CD4-positive, alpha-beta T cell (primary cell): ENCODE results near the gene ZSWIM4. TPM values are rescaled to one million over a fixed set of nuclear protein-coding genes. Genes with fewer than 3 reads are reported as not detected.

Experiments used
- ATAC-seq: fragments of 200-7000 bp; cut with Tn5 transposase; one replicate; pipeline ENCODE4 v1.10.0; 2022; ENCODE audit warnings: mild to moderate bottlenecking; ENCODE audit not compliant: poor library complexity
- CTCF ChIA-PET: fragments of 350-600 bp; sonication (Branson Sonifier 250); formaldehyde crosslinking; loops from one replicate; lab custom pipeline; 2021; ENCODE audit warnings: antibody characterized with exemption, inconsistent platforms; lab: Charles Lee
- POLR2A ChIA-PET: fragments of 350-600 bp; sonication (Branson Sonifier 250); formaldehyde crosslinking; loops from one replicate; lab custom pipeline; 2021; ENCODE audit warnings: antibody characterized with exemption, inconsistent platforms; lab: Charles Lee
- DNase-seq, 14 experiments: peaks; one replicate each; pipeline ENCODE4 v3.0.0-alpha.2; 2013 to 2020; ENCODE audit warnings: mixed read lengths in 2 of 14
- H3K27ac ChIP-seq, 2 donors: one replicate each; pipeline versions ENCODE4 v1.5.1 to v1.7.0; 2013; ENCODE audit warnings: low read length in 2 of 2, low read depth in 1 of 2, mild to moderate bottlenecking in 1 of 2
- H3K27me3 ChIP-seq, 2 experiments: 1 replicate in 1 of 2; 2 replicates in 1 of 2; pipeline versions ENCODE4 v1.6.1 to v1.7.0; 2013; ENCODE audit warnings: low read length in 2 of 2, control low read depth in 1 of 2, mild to moderate bottlenecking in 1 of 2, moderate library complexity in 1 of 2; ENCODE audit not compliant: insufficient read depth in 2 of 2, control insufficient read depth in 1 of 2
- H3K36me3 ChIP-seq: one replicate; pipeline ENCODE4 v1.6.1; 2013; ENCODE audit warnings: low read length, control low read depth; ENCODE audit not compliant: insufficient read depth
- H3K4me1 ChIP-seq: one replicate; pipeline ENCODE4 v1.6.1; 2013; ENCODE audit warnings: low read length, control low read depth; ENCODE audit not compliant: insufficient read depth
- H3K4me3 ChIP-seq: one replicate; pipeline ENCODE4 v1.5.1; 2013; ENCODE audit warnings: mild to moderate bottlenecking, low read length, moderate library complexity
- H3K9me3 ChIP-seq, 2 experiments: 1 replicate in 1 of 2; 2 replicates in 1 of 2; pipeline versions ENCODE4 v1.6.1 to v1.7.0; 2013; ENCODE audit warnings: low read length in 2 of 2, mild to moderate bottlenecking in 2 of 2, control low read depth in 1 of 2, moderate library complexity in 1 of 2; ENCODE audit not compliant: control insufficient read depth in 1 of 2, insufficient read depth in 1 of 2
- H3K27ac Mint-ChIP-seq: one replicate; pipeline ENCODE4 v1.8.0; 2020; ENCODE audit warnings: mixed read lengths
- H3K27me3 Mint-ChIP-seq: one replicate; pipeline ENCODE4 v1.8.0; 2021; ENCODE audit warnings: mixed read lengths
- H3K36me3 Mint-ChIP-seq: one replicate; pipeline ENCODE4 v1.8.0; 2021; ENCODE audit warnings: low read depth, mixed read lengths
- H3K4me1 Mint-ChIP-seq: one replicate; pipeline ENCODE4 v1.8.0; 2021; ENCODE audit warnings: low read depth, mixed read lengths
- H3K4me3 Mint-ChIP-seq: one replicate; pipeline ENCODE4 v1.8.0; 2020; ENCODE audit warnings: mild to moderate bottlenecking, mixed read lengths
- H3K9me3 Mint-ChIP-seq: one replicate; pipeline ENCODE4 v1.8.0; 2020; ENCODE audit warnings: mixed read lengths
- intact Hi-C, 2 experiments: fragments of 100-400 bp; cut with DNase I in 1 of 2; cut with micrococcal nuclease in 1 of 2; formaldehyde crosslinking; loops; one replicate each; pipeline versions ENCODE4 v1.15.1 to v1.9.0; 2023 to 2025; cut with DNase I, micrococcal nuclease
- total RNA-seq, 174 experiments: library from RNA in 2 of 174; stranded (reverse) in 2 of 174; gene quantifications; one replicate each; pipeline ENCODE4 v1.2.3 and lab custom pipeline; 2021 to 2026
- TF ChIP-seq, protein P1 (sequence below): fragments of 200-600 bp; IDR thresholded peaks from one replicate; pipeline ENCODE4 v1.8.0; 2022; ENCODE audit warnings: antibody characterized with exemption, mild to moderate bottlenecking

ZSWIM4 gene
- total RNA-seq, 2 experiments from 2014 or later: 3.5 to 3.8 TPM

DNA sequence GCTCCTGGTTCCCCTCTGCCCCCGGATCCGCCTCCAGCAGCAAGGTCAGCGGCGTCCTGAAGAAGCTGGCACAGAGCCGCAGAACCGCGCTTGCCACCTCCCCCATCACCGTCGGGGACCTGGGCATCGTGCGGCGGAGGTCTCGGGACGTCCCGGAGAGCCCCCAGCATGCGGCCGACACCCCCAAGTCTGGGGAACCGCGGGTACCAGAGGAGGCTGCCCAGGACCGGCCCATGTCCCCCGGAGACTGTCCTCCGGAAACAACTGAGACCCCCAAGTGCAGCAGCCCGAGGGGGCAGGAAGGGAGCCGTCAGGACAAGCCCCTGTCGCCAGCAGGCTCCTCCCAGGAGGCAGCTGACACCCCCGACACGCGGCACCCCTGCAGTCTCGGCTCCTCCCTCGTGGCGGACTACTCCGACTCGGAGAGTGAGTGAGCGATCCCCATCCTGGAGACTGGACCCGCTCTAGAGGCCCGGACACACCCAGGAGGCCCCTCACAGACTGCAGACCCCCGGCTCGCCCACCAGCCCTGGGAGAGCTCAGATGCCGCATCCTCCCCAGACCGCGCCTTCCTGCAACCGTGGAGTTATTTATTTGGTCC is 32.5 kb upstream of the ZSWIM4 start:
- H3K4me1 Mint-ChIP-seq: peaks cover 21% of the 10 kb centered on the region
- peaks cover 38% of the 10 kb centered on the region for H3K36me3 ChIP-seq
- no peak overlapping the region for H3K27ac ChIP-seq
- ATAC-seq: no peak
- H3K36me3 Mint-ChIP-seq: peaks cover 50% of the 10 kb centered on the region
- peaks cover 20% of the 10 kb centered on the region for H3K4me1 ChIP-seq
- H3K9me3 Mint-ChIP-seq: no peaks in the 10 kb centered on the region
- H3K4me3 Mint-ChIP-seq: no peak overlapping the region
- H3K27me3 Mint-ChIP-seq: no peaks in the 10 kb centered on the region
- no peaks in the 10 kb centered on the region for H3K27me3 ChIP-seq
- ChIA-PET CTCF (no interaction called here), POLR2A (interaction anchor here (1.7 to 3.6 kb wide), 2 partner anchors 11 to 15 kb away, joined by 6 to 22 read pairs; partner anchors contain the start of gene C19orf53)
- H3K27ac Mint-ChIP-seq: no peak overlapping the region
- H3K9me3 ChIP-seq: no peaks in the 10 kb centered on the region
- intact Hi-C loops: no loop called here
- TF ChIP-seq, protein P1, sequence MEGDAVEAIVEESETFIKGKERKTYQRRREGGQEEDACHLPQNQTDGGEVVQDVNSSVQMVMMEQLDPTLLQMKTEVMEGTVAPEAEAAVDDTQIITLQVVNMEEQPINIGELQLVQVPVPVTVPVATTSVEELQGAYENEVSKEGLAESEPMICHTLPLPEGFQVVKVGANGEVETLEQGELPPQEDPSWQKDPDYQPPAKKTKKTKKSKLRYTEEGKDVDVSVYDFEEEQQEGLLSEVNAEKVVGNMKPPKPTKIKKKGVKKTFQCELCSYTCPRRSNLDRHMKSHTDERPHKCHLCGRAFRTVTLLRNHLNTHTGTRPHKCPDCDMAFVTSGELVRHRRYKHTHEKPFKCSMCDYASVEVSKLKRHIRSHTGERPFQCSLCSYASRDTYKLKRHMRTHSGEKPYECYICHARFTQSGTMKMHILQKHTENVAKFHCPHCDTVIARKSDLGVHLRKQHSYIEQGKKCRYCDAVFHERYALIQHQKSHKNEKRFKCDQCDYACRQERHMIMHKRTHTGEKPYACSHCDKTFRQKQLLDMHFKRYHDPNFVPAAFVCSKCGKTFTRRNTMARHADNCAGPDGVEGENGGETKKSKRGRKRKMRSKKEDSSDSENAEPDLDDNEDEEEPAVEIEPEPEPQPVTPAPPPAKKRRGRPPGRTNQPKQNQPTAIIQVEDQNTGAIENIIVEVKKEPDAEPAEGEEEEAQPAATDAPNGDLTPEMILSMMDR: no peak
- no peak overlapping the region for H3K4me3 ChIP-seq
- no peak for DNase-seq

DNA sequence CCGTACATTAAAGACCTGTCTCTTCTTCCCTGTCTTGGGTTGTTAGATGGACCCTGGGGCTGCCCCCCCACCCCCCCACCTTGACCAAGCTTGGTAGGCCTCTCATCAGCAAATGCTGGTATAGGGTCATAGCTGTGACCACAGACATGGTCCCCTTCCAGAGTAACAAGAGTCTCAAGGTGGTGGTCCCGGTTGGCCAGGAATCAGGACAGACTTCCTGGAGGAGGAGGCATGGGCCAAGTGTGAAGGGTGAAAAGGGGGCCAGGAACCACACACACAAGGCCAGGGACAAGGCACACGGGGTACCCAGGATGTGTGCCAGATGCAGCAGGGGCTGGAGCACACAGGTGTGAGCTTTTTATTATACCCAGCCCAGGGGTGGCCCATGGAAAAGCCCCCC is 32.0 kb upstream of the ZSWIM4 start:
- DNase-seq: no peak
- H3K4me1 Mint-ChIP-seq: peaks cover 21% of the 10 kb centered on the region
- intact Hi-C loops: no loop called here
- H3K27ac Mint-ChIP-seq: no peak overlapping the region
- no peak overlapping the region for H3K4me3 ChIP-seq
- peaks cover 33% of the 10 kb centered on the region for H3K36me3 ChIP-seq
- H3K9me3 Mint-ChIP-seq: no peaks in the 10 kb centered on the region
- no peaks in the 10 kb centered on the region for H3K9me3 ChIP-seq
- TF ChIP-seq, protein P1: no peak
- ChIA-PET CTCF (no interaction called here), POLR2A (interaction anchor here (1.5 to 3.6 kb wide), 3 partner anchors 11 to 32 kb away, joined by 5 to 22 read pairs (median 18); partner anchors contain the start of genes C19orf53 and ZSWIM4)
- H3K4me3 Mint-ChIP-seq: peak overlapping the region; percentile 89
- no peaks in the 10 kb centered on the region for H3K27me3 ChIP-seq
- ATAC-seq: no peak
- no peaks in the 10 kb centered on the region for H3K27me3 Mint-ChIP-seq
- peaks cover 48% of the 10 kb centered on the region for H3K36me3 Mint-ChIP-seq
- H3K27ac ChIP-seq: no peak overlapping the region
- H3K4me1 ChIP-seq: peaks cover 20% of the 10 kb centered on the region

DNA sequence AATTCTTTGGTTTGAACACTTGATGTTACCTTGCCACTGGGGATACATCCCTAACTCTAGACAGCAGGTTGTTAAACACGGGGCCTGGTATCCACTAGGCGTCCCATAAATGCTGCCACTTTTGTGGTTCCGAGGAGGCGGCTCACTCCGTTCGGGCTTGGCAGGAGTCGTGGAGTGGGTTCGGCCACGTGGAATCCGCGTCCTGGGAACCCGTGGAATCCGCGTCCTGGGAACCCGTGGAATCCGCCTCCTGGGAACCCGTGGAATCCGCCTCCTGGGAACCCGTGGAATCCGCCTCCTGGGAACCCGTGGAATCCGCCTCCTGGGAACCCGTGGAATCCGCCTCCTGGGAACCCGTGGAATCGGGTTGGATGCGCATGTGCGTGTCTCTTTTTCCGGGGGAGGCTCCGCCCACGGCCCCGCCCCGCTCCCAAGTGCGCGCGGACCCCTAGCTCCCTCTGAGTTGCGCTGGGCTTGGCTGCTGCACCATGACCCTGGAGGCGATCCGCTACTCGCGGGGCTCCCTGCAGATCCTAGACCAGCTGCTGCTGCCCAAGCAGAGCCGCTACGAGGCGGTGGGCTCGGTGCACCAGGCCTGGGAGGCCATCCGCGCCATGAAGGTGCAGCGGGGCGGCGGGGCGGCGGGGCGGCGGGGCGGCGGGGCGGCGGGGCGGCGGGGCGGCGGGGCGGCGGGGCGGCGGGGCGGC is 31.0 kb upstream of the ZSWIM4 start, which contains the start of gene MRI1:
Gene MRI1, plus strand, starts transcription at position 422 of the 707 bp plus-strand sequence. Its CDS starts 67 bp downstream, at position 489.
- POLR2A ChIA-PET: interaction anchor here (0.5 to 3.6 kb wide), 9 partner anchors 10 to 97 kb away, joined by 3 to 22 read pairs (median 5); partner anchors contain the start of genes C19orf53 and ZSWIM4
- H3K27ac ChIP-seq: peak within 1 kb of the TSS; percentile 22 to 70
- ATAC-seq (peak; percentile 74), DNase-seq (peak; percentile 26 to 80 (median 58))
- intact Hi-C loops: loop anchor here in 1 of 2 experiments (1.0 kb wide), 1 partner anchor 17 kb away; a partner anchor contains a TSS
- no peaks in the 10 kb centered on the region for H3K9me3 ChIP-seq
- H3K4me3 Mint-ChIP-seq: peak within 1 kb of the TSS; percentile 94
- H3K27me3 ChIP-seq: no peaks in the 10 kb centered on the region
- H3K27me3 Mint-ChIP-seq: no peaks in the 10 kb centered on the region
- peak within 1 kb of the TSS; percentile 76 for H3K4me3 ChIP-seq
- TF ChIP-seq, protein P1: no peak
- CTCF ChIA-PET: no interaction called here
- peaks cover 45% of the 10 kb centered on the region for H3K36me3 Mint-ChIP-seq
- no peaks in the 10 kb centered on the region for H3K9me3 Mint-ChIP-seq
- H3K27ac Mint-ChIP-seq: peak within 1 kb of the TSS; percentile 80
- peaks cover 20% of the 10 kb centered on the region for H3K4me1 ChIP-seq
- H3K4me1 Mint-ChIP-seq: peaks cover 21% of the 10 kb centered on the region
- peaks cover 32% of the 10 kb centered on the region for H3K36me3 ChIP-seq
